HEK293 (cell line): ENCODE data around the gene OR10X1.

Experiments used
- CTCF ChIA-PET: fragments of 350-600 bp; formaldehyde crosslinking; extraction: SDS; loops from one replicate; lab custom pipeline; 2021; ENCODE audit warnings: antibody characterized with exemption; lab: Yijun Ruan, JAX
- POLR2A ChIA-PET: fragments of 300-600 bp; formaldehyde crosslinking; extraction: SDS; loops from one replicate; lab custom pipeline; 2020; ENCODE audit warnings: antibody characterized with exemption, inconsistent platforms; lab: Yijun Ruan, JAX
- H3K27ac ChIP-seq: fragments of 200-500 bp; sonication (Bioruptor generic); 2 replicates; pipeline ENCODE4 v1.5.1; 2014; ENCODE audit warnings: low read depth, low read length, control low read depth, inconsistent platforms; ENCODE audit errors: extremely low read depth
- H3K36me3 ChIP-seq, 2 experiments: fragments of 200-500 bp in 1 of 2; sonication (Bioruptor generic) in 1 of 2; 1 replicate in 1 of 2; 2 replicates in 1 of 2; pipeline ENCODE4 v1.5.1; 2014 to 2017; ENCODE audit warnings: inconsistent platforms in 2 of 2, low read length in 2 of 2; ENCODE audit not compliant: control insufficient read depth in 2 of 2, insufficient read depth in 1 of 2
- H3K4me1 ChIP-seq: fragments of 200-500 bp; sonication (Bioruptor generic); 2 replicates; pipeline ENCODE4 v1.5.1; 2014; ENCODE audit warnings: mild to moderate bottlenecking, low read length, inconsistent platforms; ENCODE audit not compliant: control insufficient read depth, insufficient read depth
- H3K4me3 ChIP-seq: 2 replicates; pipeline ENCODE4 v1.5.1; 2011; ENCODE audit warnings: low read depth, mild to moderate bottlenecking, control low read depth, low read length, moderate library complexity
- H3K9me3 ChIP-seq: fragments of 200-500 bp; sonication (Bioruptor generic); 2 replicates; pipeline ENCODE4 v1.5.1; 2014; ENCODE audit warnings: low read depth, low read length, inconsistent platforms; ENCODE audit not compliant: control insufficient read depth, insufficient read depth
- BCL11B ChIP-seq: fragments of 450-650 bp; formaldehyde crosslinking; IDR thresholded peaks from 2 replicates; pipeline ENCODE4 v1.5.1; 2016; ENCODE audit warnings: low read depth, missing biosample characterization, missing genetic modification characterization
- KLF8 ChIP-seq: fragments of 450-650 bp; formaldehyde crosslinking; IDR thresholded peaks from 2 replicates; pipeline ENCODE4 v1.5.1; 2016; ENCODE audit warnings: missing biosample characterization, missing genetic modification characterization
- OVOL3 ChIP-seq: fragments of 450-650 bp; formaldehyde crosslinking; IDR thresholded peaks from 2 replicates; pipeline ENCODE4 v1.5.1; 2016; ENCODE audit warnings: missing biosample characterization, missing genetic modification characterization
- PRDM6 ChIP-seq: fragments of 450-650 bp; formaldehyde crosslinking; IDR thresholded peaks from 2 replicates; pipeline ENCODE4 v1.5.1; 2017; ENCODE audit warnings: missing biosample characterization, missing genetic modification characterization
- SETDB1 ChIP-seq: IDR thresholded peaks from one replicate; pipeline ENCODE4 v1.6.1; 2017; ENCODE audit warnings: mild to moderate bottlenecking, low read length, moderate library complexity, mixed read lengths; ENCODE audit not compliant: insufficient read length
- ZBTB17 ChIP-seq: fragments of 450-650 bp; formaldehyde crosslinking; IDR thresholded peaks from 2 replicates; pipeline ENCODE4 v1.5.1; 2016; ENCODE audit warnings: missing biosample characterization, missing genetic modification characterization
- ZBTB21 ChIP-seq: fragments of 450-650 bp; formaldehyde crosslinking; IDR thresholded peaks from 2 replicates; pipeline ENCODE4 v1.5.1; 2017; ENCODE audit warnings: missing biosample characterization, missing genetic modification characterization
- ZBTB48 ChIP-seq: fragments of 450-650 bp; formaldehyde crosslinking; IDR thresholded peaks from 2 replicates; pipeline ENCODE4 v1.5.1; 2016; ENCODE audit warnings: missing biosample characterization, missing genetic modification characterization
- ZBTB8A ChIP-seq: fragments of 450-650 bp; formaldehyde crosslinking; IDR thresholded peaks from 2 replicates; pipeline ENCODE4 v1.5.1; 2016; ENCODE audit warnings: missing biosample characterization, missing genetic modification characterization
- ZFP37 ChIP-seq: fragments of 450-650 bp; formaldehyde crosslinking; IDR thresholded peaks from 2 replicates; pipeline ENCODE4 v1.5.1; 2016; ENCODE audit warnings: missing biosample characterization, missing genetic modification characterization
- ZNF132 ChIP-seq: fragments of 450-650 bp; formaldehyde crosslinking; IDR thresholded peaks from 2 replicates; pipeline ENCODE4 v1.5.1; 2017; ENCODE audit warnings: missing biosample characterization, missing genetic modification characterization, borderline replicate concordance
- ZNF138 ChIP-seq: fragments of 450-650 bp; formaldehyde crosslinking; IDR thresholded peaks from 2 replicates; pipeline ENCODE4 v1.5.1; 2016; ENCODE audit warnings: missing biosample characterization, missing genetic modification characterization, borderline replicate concordance
- ZNF214 ChIP-seq: fragments of 450-650 bp; formaldehyde crosslinking; IDR thresholded peaks from 2 replicates; pipeline ENCODE4 v1.5.1; 2017; ENCODE audit warnings: missing biosample characterization, mild to moderate bottlenecking, missing genetic modification characterization, borderline replicate concordance
- ZNF341 ChIP-seq: fragments of 450-650 bp; formaldehyde crosslinking; IDR thresholded peaks from 2 replicates; pipeline ENCODE4; 2016; ENCODE audit warnings: low read depth, missing biosample characterization, missing genetic modification characterization
- ZNF514 ChIP-seq: fragments of 450-650 bp; formaldehyde crosslinking; IDR thresholded peaks from 2 replicates; pipeline ENCODE4 v1.5.1; 2016; ENCODE audit warnings: missing biosample characterization, missing genetic modification characterization
- ZNF549 ChIP-seq: fragments of 450-650 bp; IDR thresholded peaks from 2 replicates; pipeline ENCODE4 v1.5.1; 2018; ENCODE audit warnings: missing biosample characterization, missing genetic modification characterization, mild to moderate bottlenecking, inconsistent platforms, moderate library complexity
- ZNF629 ChIP-seq: fragments of 450-650 bp; formaldehyde crosslinking; IDR thresholded peaks from 2 replicates; pipeline ENCODE4 v1.5.1; 2017; ENCODE audit warnings: missing biosample characterization, missing genetic modification characterization
- ZNF658 ChIP-seq: fragments of 450-650 bp; formaldehyde crosslinking; IDR thresholded peaks from 2 replicates; pipeline ENCODE4; 2016; ENCODE audit warnings: missing biosample characterization, missing genetic modification characterization
- ZNF701 ChIP-seq: fragments of 450-650 bp; formaldehyde crosslinking; IDR thresholded peaks from 2 replicates; pipeline ENCODE4 v1.5.1; 2016; ENCODE audit warnings: missing biosample characterization, missing genetic modification characterization
- ZSCAN16 ChIP-seq: fragments of 450-650 bp; formaldehyde crosslinking; IDR thresholded peaks from 2 replicates; pipeline ENCODE4 v1.5.1; 2016; ENCODE audit warnings: missing biosample characterization, missing genetic modification characterization
- TF ChIP-seq, protein P1 (sequence below): fragments of 450-650 bp; formaldehyde crosslinking; IDR thresholded peaks from 2 replicates; pipeline ENCODE4 v1.5.1; 2016; ENCODE audit warnings: missing biosample characterization, missing genetic modification characterization
- TF ChIP-seq, protein P2 (sequence below): fragments of 450-650 bp; formaldehyde crosslinking; IDR thresholded peaks from 2 replicates; pipeline ENCODE4 v1.5.1; 2016; ENCODE audit warnings: missing biosample characterization, missing genetic modification characterization
- TF ChIP-seq, protein P3 (sequence below): fragments of 450-650 bp; formaldehyde crosslinking; conservative IDR thresholded peaks from 2 replicates; pipeline ENCODE4 v1.5.1; 2016; ENCODE audit warnings: low read depth, missing biosample characterization, missing genetic modification characterization
- TF ChIP-seq, protein P4 (sequence below): fragments of 450-650 bp; formaldehyde crosslinking; IDR thresholded peaks from 2 replicates; pipeline ENCODE4 v1.5.1; 2017; ENCODE audit warnings: missing biosample characterization, mild to moderate bottlenecking, missing genetic modification characterization, moderate library complexity

OR10X1 gene

DNA sequence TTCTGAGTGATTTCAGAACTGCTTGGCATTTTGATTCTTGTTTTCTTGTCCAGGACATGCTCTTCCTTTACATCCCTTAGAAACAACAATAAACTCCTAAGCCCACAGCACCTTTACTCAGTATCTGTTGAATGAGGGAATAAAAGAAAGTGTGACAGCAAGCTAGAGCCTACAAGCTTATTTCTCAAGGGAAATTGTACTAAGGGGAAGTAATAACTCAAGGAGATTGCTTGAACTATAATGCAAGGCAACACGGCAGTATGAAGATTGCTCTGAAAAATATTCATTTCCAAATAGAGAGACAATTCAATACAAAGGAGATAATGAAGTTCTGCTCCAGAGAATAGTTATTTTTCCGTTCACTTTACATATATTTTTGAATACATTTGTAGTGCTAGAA, 15.8 kb downstream of the OR10X1 start (continued):
- TF ChIP-seq, protein P1, sequence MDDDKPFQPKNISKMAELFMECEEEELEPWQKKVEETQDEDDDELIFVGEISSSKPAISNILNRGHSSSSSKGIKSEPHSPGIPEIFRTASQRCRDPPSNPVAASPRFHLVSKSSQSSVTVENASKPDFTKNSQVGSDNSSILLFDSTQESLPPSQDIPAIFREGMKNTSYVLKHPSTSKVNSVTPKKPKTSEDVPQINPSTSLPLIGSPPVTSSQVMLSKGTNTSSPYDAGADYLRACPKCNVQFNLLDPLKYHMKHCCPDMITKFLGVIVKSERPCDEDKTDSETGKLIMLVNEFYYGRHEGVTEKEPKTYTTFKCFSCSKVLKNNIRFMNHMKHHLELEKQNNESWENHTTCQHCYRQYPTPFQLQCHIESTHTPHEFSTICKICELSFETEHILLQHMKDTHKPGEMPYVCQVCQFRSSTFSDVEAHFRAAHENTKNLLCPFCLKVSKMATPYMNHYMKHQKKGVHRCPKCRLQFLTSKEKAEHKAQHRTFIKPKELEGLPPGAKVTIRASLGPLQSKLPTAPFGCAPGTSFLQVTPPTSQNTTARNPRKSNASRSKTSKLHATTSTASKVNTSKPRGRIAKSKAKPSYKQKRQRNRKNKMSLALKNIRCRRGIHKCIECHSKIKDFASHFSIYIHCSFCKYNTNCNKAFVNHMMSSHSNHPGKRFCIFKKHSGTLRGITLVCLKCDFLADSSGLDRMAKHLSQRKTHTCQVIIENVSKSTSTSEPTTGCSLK (tag by site-specific recombination) = no peak
- TF ChIP-seq ZNF514 (tag by site-specific recombination) = no peak
- TF ChIP-seq, protein P2, sequence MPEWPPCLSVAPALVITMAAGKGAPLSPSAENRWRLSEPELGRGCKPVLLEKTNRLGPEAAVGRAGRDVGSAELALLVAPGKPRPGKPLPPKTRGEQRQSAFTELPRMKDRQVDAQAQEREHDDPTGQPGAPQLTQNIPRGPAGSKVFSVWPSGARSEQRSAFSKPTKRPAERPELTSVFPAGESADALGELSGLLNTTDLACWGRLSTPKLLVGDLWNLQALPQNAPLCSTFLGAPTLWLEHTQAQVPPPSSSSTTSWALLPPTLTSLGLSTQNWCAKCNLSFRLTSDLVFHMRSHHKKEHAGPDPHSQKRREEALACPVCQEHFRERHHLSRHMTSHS = no peak
- no peak for TF ChIP-seq SETDB1
- no peak for TF ChIP-seq ZNF341
- no peak for TF ChIP-seq OVOL3 (tag by site-specific recombination)

DNA sequence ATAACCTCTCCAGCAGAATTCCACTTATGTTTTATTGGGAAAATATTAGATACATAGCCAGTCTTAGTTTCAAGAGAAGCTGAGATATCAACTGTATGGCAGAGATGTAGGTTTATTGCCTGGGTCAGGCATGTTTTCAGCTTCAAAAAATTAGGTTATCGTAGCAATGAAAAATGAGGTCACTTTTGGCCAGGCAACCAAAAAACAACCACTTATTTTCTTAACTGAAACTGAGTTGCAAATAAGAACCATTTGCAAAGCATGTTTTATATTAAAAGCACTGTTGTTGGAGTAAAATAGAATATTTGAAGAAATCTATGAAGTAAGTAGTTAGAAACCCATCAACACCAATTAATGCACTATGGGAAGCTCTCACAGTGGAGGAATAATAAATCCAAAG, 20.0 kb downstream of the OR10X1 start:
- no peak overlapping the region for H3K4me3 ChIP-seq
- CTCF ChIA-PET = interaction anchor here (0.5 kb wide), 1 partner anchor 76 kb away, joined by 3 read pairs; no protein-coding TSS in a partner anchor
- H3K36me3 ChIP-seq = no peaks in the 10 kb centered on the region
- H3K4me1 ChIP-seq = no peaks in the 10 kb centered on the region
- no peak overlapping the region for H3K27ac ChIP-seq
- no peak for TF ChIP-seq ZSCAN16 (tag by site-specific recombination)
- no peak for TF ChIP-seq ZNF549 (tag by site-specific recombination)
- TF ChIP-seq ZBTB21 (tag by site-specific recombination) = no peak
- no peak for TF ChIP-seq ZBTB17 (tag by site-specific recombination)
- no peak for TF ChIP-seq ZNF658 (tag by site-specific recombination)
- no peak for TF ChIP-seq ZNF514 (tag by site-specific recombination)
- no peak for TF ChIP-seq ZBTB8A (tag by site-specific recombination)
- TF ChIP-seq ZFP37 = no peak
- TF ChIP-seq, all 188 proteins: peak for 0
- POLR2A ChIA-PET = no interaction called here
- H3K9me3 ChIP-seq = no peaks in the 10 kb centered on the region

GRCh38 chr1:158554352-158554751, 25.3 kb downstream of the OR10X1 start, which contains the start of gene OR6Y1:
OR6Y1 (minus strand) TSS chr1:158554405; CDS start chr1:158548105, 6,300 bp downstream.
- Histone ChIP-seq H3K9me3 (no peaks in the 10 kb centered on the region), H3K4me1 (no peaks in the 10 kb centered on the region), H3K4me3 (no peak within 1 kb of the TSS), H3K27ac (no peak within 1 kb of the TSS), H3K36me3 (no peaks in the 10 kb centered on the region)
- POLR2A ChIA-PET = no interaction called here
- CTCF ChIA-PET = interaction anchor here (0.5 kb wide), 1 partner anchor 502 kb away, joined by 3 read pairs; no protein-coding TSS in a partner anchor
- no peak for TF ChIP-seq KLF8 (tag by site-specific recombination)
- no peak for TF ChIP-seq ZNF132 (tag by site-specific recombination)
- no peak for TF ChIP-seq PRDM6 (tag by site-specific recombination)
- TF ChIP-seq, protein P3, sequence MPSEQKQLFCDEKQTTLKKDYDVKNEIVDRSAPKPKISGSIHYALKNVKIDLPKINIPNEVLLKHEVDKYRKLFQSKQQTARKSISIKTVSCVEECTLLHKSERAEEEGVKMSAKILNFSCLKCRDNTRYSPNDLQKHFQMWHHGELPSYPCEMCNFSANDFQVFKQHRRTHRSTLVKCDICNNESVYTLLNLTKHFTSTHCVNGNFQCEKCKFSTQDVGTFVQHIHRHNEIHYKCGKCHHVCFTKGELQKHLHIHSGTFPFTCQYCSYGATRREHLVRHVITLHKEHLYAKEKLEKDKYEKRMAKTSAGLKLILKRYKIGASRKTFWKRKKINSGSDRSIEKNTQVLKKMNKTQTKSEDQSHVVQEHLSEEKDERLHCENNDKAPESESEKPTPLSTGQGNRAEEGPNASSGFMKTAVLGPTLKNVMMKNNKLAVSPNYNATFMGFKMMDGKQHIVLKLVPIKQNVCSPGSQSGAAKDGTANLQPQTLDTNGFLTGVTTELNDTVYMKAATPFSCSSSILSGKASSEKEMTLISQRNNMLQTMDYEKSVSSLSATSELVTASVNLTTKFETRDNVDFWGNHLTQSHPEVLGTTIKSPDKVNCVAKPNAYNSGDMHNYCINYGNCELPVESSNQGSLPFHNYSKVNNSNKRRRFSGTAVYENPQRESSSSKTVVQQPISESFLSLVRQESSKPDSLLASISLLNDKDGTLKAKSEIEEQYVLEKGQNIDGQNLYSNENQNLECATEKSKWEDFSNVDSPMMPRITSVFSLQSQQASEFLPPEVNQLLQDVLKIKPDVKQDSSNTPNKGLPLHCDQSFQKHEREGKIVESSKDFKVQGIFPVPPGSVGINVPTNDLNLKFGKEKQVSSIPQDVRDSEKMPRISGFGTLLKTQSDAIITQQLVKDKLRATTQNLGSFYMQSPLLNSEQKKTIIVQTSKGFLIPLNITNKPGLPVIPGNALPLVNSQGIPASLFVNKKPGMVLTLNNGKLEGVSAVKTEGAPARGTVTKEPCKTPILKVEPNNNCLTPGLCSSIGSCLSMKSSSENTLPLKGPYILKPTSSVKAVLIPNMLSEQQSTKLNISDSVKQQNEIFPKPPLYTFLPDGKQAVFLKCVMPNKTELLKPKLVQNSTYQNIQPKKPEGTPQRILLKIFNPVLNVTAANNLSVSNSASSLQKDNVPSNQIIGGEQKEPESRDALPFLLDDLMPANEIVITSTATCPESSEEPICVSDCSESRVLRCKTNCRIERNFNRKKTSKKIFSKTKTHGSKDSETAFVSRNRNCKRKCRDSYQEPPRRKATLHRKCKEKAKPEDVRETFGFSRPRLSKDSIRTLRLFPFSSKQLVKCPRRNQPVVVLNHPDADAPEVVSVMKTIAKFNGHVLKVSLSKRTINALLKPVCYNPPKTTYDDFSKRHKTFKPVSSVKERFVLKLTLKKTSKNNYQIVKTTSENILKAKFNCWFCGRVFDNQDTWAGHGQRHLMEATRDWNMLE (tag by site-specific recombination) = no peak
- TF ChIP-seq ZNF701 (tag by site-specific recombination) = no peak
- TF ChIP-seq ZNF629 (tag by site-specific recombination) = no peak
- no peak for TF ChIP-seq BCL11B (tag by site-specific recombination)
- TF ChIP-seq, protein P4, sequence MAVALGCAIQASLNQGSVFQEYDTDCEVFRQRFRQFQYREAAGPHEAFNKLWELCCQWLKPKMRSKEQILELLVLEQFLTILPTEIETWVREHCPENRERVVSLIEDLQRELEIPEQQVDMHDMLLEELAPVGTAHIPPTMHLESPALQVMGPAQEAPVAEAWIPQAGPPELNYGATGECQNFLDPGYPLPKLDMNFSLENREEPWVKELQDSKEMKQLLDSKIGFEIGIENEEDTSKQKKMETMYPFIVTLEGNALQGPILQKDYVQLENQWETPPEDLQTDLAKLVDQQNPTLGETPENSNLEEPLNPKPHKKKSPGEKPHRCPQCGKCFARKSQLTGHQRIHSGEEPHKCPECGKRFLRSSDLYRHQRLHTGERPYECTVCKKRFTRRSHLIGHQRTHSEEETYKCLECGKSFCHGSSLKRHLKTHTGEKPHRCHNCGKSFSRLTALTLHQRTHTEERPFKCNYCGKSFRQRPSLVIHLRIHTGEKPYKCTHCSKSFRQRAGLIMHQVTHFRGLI (tag by site-specific recombination) = no peak
- TF ChIP-seq ZNF214 (tag by site-specific recombination) = no peak
- no peak for TF ChIP-seq ZNF138 (tag by site-specific recombination)
- no peak for TF ChIP-seq ZBTB48 (tag by site-specific recombination)
